ENCODE results near the gene EXT2. TPM values are rescaled to one million over a fixed set of nuclear protein-coding genes. Genes with fewer than 3 reads are reported as not detected.
A peak's percentile ranks its signal among the peaks of the same experiment; 100 is the strongest.

Gene EXT2
- total RNA-seq, 1 experiment from 2014 or later: 120 TPM

DNA sequence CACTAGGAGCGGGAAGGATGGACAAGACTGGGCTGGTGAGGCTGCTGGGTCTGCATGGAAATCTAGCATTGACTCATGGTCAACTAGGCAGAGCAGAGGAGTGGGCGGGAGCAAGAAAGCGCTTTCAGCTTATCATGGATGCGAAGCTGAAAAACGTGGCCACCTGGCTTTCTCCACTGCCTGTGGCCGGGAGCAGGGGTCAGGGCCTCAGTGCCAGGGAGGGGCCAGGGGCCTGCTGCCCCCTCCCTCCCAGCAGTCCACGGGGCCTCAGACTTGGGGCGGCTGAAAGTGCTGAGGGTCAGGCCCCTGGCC is 168.9 kb downstream of the EXT2 start:
- no peak for DNase-seq (ENCODE audit: low read depth)

DNA sequence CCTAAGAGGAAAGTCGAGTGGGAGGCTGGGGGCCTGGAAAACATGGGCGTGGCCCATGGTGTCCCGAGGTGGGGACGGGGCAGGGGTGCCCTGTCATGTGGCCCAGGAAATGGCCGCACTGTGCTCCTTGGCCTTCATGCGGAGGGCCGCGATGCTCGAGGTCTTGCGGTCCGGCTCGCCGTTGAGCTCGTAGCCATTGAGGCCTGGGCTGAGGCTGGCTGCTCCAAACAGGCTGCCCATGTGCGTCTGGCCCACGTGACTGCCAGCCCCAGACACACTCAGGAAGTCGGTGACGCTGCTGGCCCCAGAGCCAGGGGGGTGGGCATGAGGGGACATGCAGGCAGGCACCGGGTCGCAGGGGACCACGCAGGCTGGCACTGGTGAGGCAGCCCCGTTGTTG is 169.3 kb downstream of the EXT2 start:
- no peak for DNase-seq (ENCODE audit: low read depth)

DNA sequence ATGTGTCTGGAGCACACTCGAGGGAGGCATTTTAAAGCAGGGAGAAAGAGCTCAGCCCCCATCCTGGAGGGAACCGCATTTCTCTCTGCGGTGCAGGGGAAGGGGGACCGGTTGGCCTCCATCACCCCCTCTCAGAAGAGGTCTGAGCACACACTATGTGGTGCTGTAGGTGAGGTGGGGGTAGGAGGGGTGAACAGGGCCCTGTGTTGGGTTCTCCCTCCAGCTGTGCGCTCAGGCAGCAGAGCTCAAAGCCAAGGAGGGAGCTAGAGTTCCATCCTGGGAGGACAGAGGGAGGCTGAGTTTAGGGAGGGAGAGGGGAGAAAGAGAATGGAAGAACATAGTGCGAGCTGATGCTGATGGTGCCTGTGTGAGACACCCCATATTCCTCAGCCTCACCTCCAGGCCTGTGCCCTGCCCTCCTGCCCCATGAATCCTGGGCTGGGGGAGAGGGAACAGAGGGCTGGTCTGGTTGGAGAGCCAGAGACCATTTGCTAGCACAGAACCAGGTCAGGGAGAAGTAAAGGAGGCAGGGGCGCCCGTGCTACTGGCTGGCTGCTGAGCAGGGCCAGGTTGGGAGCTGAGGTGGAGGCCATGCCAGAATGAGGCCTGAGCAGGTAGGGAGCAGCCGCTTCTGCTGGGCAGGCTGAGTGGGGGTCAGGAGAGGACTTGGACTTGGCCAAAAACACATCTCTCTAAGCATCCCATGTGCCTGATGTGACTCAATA is 170.7 kb downstream of the EXT2 start:
- no peak for DNase-seq (ENCODE audit: low read depth)

DNA sequence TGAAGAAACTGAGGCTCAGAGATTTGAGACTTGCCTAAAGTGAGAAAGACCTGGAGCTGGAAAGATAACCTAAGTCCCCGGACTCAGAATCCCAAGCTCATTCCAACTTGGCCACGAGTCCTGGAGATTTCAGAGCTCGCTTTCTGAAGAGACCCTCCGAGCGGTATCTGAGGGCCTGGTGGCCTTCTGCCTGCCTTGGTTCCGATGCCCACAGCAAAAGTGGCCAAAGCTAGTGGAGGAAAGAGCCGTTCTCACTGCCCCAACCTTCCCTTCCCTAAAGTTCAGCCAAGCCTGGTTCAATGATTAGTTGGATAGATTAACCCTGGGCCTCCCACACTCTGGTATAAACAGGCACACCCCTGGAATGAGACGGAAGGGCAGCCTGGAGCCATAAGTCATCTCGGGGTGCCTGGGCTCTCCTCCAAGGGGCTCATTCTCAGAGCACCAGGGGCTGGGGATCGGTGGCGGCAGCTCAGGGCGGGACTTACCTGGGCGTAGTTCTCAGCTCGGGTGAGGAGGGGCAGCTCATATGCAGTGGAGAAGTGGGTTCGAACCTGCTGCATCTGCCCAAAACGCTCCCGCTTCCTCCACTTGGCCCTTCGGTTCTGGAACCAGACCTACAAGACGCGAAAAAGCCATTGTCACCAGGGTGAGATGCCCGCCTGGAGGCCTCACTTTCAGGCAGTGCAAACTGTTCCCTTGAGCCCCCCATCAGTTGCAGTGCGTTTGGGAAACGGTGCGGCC is 171.7 kb downstream of the EXT2 start:
- no peak for DNase-seq (ENCODE audit: low read depth)

DNA sequence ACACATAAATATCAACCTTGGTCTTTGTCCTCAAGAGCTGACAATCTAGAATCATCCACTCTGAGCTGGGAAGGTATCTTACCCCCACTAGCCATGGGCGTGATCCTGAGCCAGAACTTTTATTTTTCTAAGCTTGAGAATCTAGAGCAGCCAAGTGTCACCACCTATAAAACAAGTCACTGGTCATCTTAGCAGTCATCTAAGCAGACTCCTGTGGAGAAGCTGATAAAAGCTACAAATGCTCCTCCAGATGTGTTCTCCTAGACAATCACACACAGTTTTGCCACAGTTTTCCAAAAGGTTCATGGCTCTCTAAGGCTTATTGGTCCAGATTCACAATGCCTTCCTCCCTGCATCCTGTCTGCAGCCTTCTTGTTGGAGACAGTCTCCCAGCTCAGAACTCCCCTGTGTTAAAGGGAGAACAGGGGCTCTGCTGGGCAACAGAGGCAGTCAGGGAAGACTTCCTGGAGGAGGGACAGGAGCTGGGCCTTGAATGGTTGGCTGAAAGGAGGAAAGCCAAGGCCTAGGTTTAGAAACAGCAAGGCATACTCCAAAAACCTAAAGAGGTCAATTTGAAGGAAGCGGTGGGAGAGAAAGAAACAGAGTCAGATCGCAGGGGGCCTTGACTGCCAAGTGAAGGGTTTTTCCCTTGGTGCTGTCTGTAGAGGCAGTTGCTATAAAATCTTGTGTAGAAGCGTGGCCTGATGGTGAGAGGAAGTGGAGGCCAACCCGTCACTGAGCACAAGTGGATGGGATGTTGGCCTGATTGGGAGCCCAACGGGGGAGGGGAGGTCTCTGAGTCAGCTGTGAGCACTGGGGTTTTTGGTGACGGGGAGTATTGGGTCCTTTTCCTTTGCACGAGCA is 172.5 kb downstream of the EXT2 start:
- no peak for DNase-seq (ENCODE audit: low read depth)

DNA sequence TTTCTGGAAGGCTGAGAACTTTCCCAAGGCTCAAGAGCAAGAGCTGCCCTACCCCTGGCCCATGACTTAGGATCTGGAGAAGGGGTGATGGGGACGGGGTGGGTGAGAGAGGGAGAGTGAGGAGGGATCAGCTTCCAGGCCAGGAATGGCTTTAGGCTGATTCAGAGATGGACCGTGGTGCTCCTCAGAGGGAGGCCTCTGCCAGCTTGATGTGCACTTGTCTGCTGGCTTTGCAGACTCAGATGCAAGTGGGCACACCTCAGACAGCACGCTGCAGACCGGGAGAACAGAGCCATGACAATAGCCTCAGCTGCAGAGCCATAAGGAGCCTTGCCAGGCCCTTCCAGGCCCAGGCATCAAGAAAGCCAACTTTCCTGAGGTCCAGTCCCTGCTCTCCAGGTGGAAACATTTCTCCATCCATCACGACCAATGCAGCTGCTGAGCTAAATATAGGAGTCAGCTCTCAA is 173.2 kb downstream of the EXT2 start:
- no peak for DNase-seq (ENCODE audit: low read depth)

DNA sequence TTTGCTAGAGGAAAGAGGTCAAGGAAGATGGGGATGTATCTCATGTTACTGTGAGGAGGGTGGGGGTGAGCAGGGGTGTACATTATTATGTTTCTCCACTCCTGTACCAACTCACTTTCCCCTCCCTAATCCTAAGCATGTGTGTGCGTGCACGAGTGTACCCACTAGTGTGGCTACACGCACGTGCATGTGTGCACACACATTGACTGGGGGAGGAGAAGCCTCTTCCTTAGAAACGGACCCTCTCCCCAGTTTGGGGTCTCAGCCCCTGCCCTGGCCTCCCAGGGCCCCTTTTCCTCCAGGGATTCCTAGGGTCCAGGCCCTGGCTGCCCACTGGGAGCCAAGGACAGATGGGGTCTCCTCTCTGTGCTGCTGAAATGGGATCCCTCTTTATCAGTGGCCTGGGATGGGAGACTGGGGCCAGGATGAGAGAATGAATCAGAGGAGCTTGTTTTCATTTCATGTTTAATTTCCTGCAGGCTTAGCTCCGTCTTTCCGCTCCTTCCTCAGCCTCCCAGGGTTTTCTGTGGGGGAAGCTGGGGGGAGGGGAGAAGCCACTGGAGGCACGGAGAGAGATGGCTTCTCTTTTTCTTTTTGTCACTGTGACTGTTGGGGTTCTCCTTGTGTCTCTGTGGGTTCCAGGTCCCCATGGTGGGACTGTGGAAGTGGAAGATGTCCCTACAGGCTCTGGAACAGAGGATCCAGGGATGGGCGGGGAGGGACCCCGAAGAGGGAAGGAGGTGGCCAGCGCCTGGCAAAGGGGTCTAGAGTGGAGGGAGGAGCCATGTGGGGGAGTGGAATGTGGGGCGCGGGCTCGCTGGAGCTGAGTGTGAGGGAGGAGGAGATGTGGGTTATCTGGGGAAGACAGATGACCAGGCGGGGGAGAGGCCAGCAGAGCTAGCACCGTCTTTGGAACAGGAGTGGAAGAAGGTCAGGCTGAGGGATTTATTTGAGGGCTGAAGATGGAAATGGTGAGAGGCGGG is 174.2 kb downstream of the EXT2 start:
- DNase-seq (ENCODE audit: low read depth): peak; percentile 79

DNA sequence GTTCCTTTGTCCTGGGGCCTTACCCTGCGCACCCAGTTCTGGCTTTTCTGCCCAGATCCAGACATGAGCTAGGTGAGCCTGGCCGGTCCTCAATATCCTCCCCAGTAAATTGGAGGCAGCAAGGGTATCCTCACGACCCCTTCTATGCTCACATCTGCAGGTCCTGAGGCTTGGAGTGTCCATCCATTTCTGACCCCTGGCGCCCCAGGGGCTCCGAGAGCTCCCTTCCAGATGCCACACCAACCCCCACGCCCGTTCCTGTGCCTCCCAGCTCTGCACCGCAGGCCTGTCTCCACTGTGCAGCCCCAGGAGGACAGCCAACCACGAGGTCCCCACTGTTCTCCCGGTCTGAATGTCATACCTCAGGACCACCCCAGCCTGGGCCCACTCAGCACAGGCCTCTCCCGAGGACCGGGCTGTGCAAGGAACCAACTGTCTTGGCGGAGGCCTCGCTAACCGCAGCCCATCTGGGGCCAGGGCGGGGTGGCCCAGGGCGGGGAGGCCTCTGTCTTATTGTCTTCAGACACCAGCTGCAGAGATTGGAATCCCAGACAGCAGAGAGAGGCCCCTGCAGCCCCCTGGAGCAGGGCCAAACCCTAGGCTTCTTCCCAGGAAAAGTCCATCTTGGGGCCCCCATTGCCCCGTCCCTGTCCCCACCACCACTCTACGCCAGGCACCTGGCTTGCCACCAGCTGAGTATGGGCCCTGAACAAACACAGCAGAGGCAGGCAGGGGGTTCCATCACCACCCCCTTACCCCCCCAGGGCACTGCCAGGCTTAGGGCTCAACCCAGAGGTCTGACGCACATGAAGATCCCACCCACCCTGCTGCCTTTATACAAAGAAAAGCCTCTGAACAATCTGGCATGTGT is 175.2 kb downstream of the EXT2 start:
- DNase-seq (ENCODE audit: low read depth): no peak

DNA sequence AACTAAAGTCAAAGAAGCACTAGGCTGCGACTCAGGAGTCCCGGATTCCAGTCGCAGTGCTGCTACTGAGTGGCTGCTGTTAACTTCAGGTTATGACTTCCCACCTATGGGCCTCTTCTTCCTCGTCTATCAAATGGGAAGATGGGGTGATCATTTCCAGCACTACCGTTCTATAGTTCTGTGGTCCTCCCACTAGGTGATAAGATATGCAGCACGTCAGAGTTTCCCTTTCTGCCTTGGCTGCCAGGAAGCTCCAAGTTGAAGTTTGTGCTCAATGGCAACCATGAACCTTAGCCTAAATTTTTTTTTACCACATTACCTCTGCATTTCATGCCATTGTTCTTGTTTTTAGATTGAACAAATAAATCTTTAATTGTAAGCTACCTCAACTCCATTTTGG is 175.8 kb downstream of the EXT2 start:
- no peak for DNase-seq (ENCODE audit: low read depth)

DNA sequence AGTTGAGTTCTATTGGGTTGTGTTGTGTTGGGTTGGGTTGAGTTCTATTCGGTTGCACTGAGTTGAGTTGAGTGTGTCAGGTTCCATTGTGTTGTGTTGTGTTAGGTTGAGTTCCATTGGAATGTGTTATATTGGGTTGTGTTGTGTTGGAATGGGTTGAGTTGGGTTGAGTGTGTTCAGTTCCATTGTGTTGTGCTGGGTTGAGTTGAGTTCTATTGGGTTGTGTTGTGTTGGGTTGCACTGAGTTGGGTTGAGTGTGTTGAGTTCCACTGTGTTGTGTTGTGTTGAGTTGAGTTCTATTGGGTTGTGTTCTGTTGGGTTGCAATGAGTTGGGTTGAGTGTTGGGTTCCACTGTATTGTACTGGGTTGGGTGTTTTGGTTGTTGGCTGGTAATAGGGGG is 178.9 kb downstream of the EXT2 start:
- no peak for DNase-seq (ENCODE audit: low read depth)

DNA sequence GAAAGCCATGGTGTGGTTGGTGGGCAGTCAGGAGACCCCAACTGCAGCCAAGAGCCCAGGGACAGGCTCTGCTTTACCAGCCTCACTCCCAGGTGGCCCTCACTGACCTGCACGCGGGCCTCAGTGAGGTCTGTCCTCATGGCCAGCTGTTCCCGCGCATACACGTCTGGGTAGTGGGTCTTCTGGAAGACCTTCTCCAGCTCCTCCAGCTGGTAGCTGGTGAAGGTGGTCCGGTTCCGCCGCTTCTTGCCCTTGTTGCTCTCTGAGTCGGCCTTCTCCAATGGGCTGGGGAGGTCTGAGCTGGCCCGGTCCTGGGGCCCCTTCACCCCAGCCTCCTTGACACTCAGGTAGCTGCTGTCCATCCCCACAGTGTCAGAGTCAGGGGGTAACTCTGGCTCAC is 179.8 kb downstream of the EXT2 start:
- no peak for DNase-seq (ENCODE audit: low read depth)

DNA sequence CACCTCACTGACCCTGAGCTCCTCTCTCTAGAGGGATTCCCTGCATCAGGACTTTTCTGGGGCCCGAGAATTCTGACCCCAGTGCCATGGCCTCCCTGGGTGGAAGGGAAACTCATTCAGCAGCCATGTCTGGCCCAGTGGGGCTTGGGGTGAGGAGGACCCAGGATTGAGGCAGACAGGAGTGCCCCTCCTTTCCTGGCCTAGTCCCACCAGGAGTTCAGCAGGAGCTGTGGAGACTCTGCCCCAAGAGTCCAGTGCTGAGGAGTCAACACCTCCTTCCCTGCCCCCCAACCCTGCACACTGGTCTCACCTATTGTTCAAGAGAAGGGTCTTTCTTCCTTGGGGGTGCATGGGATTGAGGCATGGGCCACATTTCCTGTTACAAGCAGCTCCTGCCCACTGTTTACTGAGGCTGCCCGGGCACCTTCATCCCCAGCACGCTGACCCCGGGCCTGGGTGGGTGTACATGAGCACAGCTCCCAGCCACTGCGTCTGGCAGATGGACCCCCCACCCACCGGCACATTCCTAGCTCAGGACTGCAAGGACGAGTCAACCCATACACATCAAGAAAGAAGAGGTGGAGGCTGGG is 180.6 kb downstream of the EXT2 start:
- DNase-seq (ENCODE audit: low read depth): no peak

DNA sequence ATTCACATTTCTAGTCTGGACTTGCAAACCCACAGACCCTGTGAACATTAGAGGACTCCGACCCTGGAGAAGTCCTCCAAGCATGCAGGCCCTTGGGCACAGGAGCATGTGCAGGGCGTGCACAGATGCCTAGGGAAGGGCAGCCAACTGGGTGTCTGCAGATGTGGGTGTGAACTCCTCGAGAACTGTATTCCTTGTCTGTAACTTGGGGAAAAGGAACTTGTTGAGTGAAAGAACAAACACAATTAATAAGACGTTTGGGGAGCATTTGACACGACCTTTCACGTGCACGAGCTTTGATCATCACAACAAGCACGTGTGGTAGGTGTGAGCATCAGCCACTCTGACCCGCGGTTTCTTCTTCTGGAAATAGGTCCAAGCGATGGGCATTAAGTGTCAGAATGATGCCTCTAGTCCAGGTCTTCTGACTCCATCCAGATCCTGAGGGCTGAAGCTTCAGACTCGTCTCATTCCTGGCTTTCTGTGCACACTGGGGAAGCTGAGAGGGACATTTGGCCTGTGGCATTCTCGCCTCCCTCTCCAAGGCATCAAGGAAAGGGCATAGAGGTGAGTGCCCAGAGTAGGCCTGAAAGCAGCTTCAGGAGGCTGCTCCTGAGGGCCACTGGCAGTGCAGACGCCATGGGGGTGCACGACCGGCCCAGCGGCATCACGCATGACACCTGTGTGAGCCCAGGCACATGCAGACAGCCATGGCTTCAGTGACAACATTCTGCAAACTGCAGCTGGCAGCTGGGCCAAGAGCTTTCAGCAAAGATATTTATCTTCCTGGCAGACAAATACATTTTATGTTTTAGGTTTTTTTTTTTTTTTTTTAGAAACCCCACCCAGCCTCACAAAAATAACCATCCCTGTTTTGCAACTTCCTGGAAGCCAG is 182.0 kb downstream of the EXT2 start:
- DNase-seq (ENCODE audit: low read depth): no peak

DNA sequence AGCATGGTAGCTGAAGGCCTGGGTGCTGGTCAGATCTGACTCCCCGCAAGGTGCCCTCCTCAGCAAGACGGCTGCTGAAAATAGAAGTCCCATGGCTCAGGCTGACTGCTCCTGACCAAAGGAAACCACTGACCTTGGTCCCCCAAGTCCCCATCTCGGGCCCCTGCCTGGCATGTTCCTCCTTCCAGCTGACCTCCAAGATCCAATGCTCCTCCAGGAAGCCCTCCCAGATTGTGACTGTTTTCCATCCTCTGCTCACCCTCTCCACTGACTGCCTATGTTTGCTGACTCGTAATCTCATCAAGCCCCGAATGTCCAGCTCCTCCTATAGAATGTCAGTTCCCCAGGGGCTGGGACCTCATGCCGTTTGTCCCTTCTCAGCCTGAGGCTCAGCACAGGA is 184.0 kb downstream of the EXT2 start:
- DNase-seq (ENCODE audit: low read depth): no peak

DNA sequence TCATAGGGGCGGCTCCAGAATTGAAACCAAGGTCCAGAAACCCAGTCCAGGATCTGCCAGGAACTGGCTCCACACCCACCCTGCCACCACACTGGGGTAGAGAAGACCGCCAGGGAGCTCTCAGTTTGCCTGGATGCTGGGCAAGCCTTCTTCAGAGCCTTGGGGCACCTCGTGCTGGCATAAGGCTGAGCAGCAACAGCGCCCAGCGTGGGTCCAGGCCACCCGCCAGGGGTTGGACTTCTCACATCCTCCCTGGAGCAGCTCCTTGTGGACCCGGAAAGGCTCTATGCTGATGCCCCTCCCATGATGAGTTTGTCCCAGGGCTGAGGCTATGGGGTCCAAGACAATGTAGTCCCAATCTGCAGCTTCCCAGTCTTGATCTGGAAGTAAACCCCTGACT is 184.8 kb downstream of the EXT2 start:
- DNase-seq (ENCODE audit: low read depth): no peak

DNA sequence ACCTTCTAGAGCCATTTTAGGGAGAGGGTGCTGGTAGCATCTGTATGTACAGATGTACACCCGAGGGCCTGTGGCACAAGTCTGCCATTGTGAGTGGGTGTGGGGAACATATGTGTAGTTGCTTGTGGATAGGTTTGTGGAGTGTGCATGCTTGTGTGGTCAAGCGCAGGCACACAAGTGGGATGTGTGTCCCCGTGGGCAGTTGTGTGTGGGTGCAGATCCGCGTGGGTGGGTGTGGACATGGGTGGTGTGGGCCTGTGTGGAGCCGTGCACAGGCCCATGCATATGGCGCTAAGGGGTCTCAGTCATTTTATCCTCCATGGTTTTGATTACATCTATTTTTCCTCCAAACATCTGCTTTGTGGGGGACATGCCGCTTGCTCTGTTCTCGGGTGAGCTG is 185.7 kb downstream of the EXT2 start:
- no peak for DNase-seq (ENCODE audit: low read depth)

DNA sequence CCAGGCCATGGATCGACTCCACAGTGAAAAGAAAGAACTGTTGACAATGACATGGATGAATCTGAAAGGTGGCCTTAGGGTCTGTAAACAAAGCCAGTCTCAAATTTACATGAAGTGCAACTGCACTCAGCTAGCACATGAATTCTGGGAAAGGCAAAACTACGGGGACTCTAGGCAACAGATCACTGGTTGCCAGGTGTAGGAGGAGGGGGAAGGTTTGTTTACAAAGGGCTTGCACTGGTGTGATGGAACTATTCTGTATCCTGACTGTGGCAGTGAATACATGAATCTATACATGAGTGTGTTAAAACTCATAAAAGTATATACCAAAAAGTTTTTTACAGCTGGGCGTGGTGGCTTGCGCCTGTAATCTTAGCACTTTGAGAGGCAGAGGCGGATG is 187.1 kb downstream of the EXT2 start:
- DNase-seq (ENCODE audit: low read depth): no peak

DNA sequence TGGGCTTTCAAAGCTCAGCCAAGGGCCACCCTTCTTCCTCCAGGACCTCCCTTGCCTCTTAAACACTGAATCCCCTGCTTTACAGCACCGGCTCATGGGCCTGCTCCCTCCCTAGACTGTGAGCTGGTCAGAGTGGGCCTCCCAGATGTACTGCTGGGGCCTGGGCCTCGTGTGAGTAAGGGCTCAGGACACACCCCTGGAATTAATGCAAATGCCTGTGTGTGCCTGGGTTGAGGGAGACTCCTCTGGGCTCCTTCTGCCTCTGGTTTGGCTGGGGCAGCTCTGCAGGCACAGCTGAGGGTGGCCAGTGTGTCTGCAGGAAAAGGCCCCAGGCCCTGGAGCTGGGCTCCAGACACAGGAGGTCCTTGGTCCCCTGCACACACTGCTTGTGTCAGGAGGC is 190.3 kb downstream of the EXT2 start:
- no peak for DNase-seq (ENCODE audit: low read depth)
